HK-2 (cell line): ENCODE measurements around the gene RIMBP3B.
"Not testable (repeated sequence)": the region's sequence is repeated elsewhere in the genome, so short reads cannot be mapped to it uniquely, and the experiment has no call there.

Source experiments
- DNase-seq: peaks from one replicate; pipeline ENCODE4 v3.0.0-alpha.2; 2018; ENCODE audit not compliant: unreplicated experiment

RIMBP3B gene, protein sequence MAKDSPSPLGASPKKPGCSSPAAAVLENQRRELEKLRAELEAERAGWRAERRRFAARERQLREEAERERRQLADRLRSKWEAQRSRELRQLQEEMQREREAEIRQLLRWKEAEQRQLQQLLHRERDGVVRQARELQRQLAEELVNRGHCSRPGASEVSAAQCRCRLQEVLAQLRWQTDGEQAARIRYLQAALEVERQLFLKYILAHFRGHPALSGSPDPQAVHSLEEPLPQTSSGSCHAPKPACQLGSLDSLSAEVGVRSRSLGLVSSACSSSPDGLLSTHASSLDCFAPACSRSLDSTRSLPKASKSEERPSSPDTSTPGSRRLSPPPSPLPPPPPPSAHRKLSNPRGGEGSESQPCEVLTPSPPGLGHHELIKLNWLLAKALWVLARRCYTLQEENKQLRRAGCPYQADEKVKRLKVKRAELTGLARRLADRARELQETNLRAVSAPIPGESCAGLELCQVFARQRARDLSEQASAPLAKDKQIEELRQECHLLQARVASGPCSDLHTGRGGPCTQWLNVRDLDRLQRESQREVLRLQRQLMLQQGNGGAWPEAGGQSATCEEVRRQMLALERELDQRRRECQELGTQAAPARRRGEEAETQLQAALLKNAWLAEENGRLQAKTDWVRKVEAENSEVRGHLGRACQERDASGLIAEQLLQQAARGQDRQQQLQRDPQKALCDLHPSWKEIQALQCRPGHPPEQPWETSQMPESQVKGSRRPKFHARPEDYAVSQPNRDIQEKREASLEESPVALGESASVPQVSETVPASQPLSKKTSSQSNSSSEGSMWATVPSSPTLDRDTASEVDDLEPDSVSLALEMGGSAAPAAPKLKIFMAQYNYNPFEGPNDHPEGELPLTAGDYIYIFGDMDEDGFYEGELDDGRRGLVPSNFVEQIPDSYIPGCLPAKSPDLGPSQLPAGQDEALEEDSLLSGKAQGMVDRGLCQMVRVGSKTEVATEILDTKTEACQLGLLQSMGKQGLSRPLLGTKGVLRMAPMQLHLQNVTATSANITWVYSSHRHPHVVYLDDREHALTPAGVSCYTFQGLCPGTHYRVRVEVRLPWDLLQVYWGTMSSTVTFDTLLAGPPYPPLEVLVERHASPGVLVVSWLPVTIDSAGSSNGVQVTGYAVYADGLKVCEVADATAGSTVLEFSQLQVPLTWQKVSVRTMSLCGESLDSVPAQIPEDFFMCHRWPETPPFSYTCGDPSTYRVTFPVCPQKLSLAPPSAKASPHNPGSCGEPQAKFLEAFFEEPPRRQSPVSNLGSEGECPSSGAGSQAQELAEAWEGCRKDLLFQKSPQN (N-terminal part only)

GRCh38 chr22:21383701-21384467 is at the start of gene RIMBP3B:
TSS of gene RIMBP3B (plus strand) at chr22:21383751. CDS start at chr22:21383859, 108 bp downstream.
- not testable (repeated sequence) for DNase-seq

- DNase-seq = not testable (repeated sequence)
These were observed 26.0 kb upstream of the RIMBP3B start for GRCh38 chr22:21357527-21357926.

DNA sequence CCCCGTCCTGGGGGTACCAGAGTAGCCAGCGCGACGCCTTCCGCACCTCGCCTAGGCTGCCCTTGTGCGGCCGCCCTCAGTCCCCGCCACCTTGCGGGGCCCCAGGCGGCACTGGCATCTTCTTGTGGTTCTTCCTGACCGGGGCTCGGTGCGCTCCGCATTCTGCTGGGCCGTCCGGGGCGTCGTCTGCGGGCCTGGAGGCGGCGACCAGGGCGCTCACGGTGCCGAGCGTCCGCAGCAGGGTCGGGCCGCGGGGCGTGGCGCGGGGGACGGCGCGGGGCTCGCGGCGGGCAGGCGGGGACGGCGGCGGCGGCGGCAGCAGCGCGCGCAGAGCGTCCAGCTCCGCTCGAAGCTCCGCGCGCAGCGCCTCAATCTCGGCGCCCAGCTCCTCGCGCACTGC is 23.0 kb upstream of the RIMBP3B start:
- not testable (repeated sequence) for DNase-seq

GRCh38 chr22:21362473-21362872 is 21.1 kb upstream of the RIMBP3B start:
- not testable (repeated sequence) for DNase-seq

DNA sequence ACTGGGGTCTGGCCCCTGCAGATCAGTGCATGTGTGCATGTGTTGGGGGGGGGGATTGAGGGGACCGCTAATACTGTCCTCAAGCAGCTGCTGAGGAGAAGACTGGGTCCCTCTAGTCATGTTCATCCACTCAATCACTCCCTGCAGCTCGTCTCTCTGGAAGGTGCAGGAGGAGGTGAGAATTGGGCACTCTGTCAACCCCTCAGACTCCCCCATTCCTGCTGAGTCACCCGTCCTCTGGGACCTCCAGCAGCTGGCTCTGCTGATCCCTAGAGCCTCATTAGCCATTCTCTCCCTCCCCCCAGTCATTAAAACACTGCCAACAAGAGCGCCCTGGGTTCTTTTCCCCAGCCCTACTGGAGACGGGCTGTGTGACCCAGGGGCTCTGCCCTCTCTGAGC is 20.5 kb upstream of the RIMBP3B start:
- DNase-seq = not testable (repeated sequence)

- DNase-seq = not testable (repeated sequence)
These were observed 19.7 kb upstream of the RIMBP3B start for GRCh38 chr22:21363803-21364202.

DNA sequence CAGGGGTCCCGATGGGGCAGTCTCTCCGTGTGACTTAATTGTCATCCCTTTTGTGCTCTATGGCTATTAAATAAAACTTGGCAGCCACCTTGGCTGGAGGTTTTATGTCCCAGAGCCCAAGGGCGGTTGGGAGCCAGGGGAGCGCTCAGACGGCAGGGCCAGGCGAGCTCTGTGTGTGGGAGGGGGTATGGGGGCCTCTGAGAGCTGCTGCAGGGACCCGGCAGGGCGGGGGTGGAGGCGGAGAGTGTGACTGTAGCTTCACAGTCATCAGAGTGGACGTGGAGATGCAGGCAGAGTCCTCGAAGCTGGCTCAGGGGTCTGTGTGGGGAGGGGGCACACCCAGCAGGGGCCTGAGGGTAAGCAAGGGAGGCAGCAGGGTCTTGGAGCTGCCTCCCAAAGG is 19.2 kb upstream of the RIMBP3B start:
- DNase-seq = not testable (repeated sequence)

DNA sequence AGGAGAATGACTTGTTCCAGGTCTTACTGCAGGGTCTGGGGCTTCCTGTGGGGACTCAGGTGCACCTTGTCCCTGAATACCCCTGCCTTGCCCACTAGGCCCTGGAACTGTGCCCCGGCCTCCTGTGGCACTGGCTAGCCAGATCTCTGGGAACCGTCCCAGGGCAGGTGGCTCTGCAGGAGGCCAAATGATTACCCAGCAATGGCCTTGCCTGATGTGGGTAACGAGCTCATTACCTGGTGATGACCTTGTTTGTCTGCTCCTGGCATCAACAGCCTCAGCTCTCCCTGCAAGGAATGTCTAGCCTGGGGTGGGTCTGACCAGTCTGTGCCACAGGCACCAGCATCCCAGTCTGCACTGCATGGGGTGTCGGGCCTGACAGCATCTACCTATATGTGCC is 18.2 kb upstream of the RIMBP3B start:
- not testable (repeated sequence) for DNase-seq

GRCh38 chr22:21368603-21369310 is 14.8 kb upstream of the RIMBP3B start:
- not testable (repeated sequence) for DNase-seq

- DNase-seq = not testable (repeated sequence)
These were observed 7.7 kb upstream of the RIMBP3B start for GRCh38 chr22:21375880-21376279.

- DNase-seq = not testable (repeated sequence)
These were observed 1.2 kb downstream of the RIMBP3B start for GRCh38 chr22:21384468-21385357.

DNA sequence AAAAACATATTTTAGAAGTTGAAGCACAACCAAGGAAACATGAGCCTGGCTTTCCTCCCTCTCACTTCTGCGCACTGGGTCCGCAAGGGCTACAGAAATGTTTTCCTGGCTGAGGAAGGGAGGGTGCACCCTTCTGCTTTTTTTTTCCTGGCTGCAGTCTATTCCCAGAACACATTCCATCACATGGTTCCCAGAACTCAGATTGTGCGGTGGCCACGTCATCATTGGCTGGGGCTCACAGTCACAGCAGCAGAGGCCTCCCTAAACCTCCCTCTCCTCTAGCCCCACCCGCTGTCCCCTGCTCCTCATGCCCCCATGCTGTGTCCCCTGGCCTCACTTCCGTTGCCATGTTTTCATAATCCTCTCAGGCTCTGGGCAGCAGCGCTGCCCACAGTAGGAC is 5.9 kb downstream of the RIMBP3B start:
- not testable (repeated sequence) for DNase-seq

- DNase-seq = not testable (repeated sequence)
These were observed 6.5 kb downstream of the RIMBP3B start for GRCh38 chr22:21390013-21390412.

DNA sequence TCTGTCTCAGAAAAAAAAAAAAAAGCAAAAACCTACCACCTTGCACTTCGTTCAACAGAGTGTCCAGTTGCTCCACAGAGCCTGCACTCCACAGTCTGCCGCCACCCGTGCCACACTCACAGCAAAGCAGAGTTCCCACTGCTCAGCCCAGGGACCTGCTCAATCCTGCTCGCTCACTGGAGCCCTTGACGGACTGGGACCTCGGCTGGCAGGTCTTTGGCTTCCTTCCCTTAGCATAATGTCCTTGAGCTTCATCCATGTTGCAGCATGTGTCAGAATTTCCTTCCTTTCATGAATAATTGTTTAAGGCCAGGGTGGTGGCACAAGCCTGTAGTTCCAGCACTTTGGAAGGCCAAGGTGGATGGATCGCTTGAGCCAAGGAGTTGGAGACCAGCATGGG is 11.1 kb downstream of the RIMBP3B start:
- DNase-seq = not testable (repeated sequence)

DNA sequence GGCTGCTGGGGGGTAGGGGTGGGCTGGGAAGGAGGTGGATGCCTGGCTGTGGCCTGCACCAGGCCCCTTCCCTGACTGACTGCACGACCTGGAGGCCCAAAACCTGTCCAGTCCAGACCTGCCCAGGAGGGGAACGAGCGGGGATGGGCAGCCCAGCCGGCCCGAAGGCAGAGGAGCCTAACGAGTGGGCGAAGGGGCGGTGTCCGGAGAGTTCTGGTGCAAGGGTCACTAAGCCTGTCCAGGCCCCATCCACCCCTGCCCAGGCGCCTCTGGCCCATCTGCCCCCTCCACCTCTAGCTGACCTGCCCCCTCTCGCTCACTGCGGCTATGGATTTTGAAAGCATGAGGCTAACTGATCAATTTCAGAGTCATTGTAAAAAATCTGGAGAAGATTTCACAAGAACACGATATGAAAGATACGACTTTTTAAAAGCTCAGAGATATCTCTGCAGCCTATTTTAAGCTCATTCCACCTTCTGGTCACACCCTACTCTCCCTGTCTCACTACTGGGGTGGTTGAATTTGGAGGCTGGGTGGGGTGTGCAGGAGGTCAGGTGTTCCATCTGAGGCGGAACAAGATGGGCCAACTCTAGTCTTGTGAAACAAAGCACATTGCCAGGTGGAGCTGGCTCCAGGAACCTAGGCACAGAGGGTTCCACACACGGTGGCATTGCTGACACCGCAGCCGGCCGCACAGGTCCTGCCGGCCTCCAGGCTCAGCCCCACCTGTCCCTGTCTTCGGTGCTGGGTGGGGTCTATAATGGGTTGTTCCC is 17.8 kb downstream of the RIMBP3B start:
- not testable (repeated sequence) for DNase-seq

DNA sequence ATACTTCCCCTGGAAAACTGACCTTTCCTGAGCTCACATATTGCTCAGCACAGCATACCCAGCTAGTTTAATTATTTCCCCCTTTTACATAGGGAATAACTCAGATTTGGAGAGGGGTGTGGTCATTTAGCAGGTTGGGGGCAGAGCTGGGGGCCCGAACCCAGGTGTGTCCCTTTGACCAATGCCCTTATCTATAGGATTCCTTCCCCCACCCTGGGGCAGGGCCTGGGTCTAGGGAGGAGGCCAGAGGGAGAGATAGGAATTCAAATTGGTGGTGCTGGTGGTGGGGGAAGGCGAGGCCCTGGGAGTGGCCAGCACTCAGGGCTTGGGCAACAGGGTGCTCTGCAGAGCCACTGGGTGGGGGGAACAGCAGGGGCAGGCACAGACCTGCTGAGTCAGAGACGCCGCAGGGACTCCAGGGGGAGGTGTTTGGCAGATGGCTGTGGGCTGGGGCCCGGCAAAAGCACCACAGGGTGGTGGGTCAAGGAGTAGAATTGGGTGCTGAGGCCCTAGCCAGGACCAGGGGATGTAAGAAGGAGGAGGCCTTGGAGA is 19.3 kb downstream of the RIMBP3B start:
- DNase-seq = not testable (repeated sequence)

- DNase-seq = not testable (repeated sequence)
These were observed 23.6 kb downstream of the RIMBP3B start for GRCh38 chr22:21407139-21407538.

- not testable (repeated sequence) for DNase-seq
These were observed 24.2 kb downstream of the RIMBP3B start for GRCh38 chr22:21407792-21408191.
